ENCODE results near the gene MARCKS.

Gene MARCKS

GRCh38 chr6:113830140-113830539 is 27.0 kb upstream of the MARCKS start:
- no peak overlapping the region for H3K4me3 ChIP-seq (ENCODE audit: low read length)
- no peak for DNase-seq (ENCODE audit: low read depth)
- no peak for TF ChIP-seq CTCF (conservative IDR thresholded peaks at IDR 0.05; ENCODE audit: low read length)

- no peak overlapping the region for H3K4me3 ChIP-seq (ENCODE audit: low read length)
- peak; percentile 87 for DNase-seq (ENCODE audit: low read depth)
- no peak for TF ChIP-seq CTCF (conservative IDR thresholded peaks at IDR 0.05; ENCODE audit: low read length)
Observed at GRCh38 chr6:113833537-113833936, 23.6 kb upstream of the MARCKS start.

- TF ChIP-seq CTCF (conservative IDR thresholded peaks at IDR 0.05; ENCODE audit: low read length), result no peak
- peak; percentile 36 for DNase-seq (ENCODE audit: low read depth)
- H3K4me3 ChIP-seq (ENCODE audit: low read length), result no peak overlapping the region
Observed at GRCh38 chr6:113837170-113837569, 20.0 kb upstream of the MARCKS start.

GRCh38 chr6:113842165-113842564 is 15.0 kb upstream of the MARCKS start:
- TF ChIP-seq CTCF (conservative IDR thresholded peaks at IDR 0.05; ENCODE audit: low read length), result no peak
- no peak overlapping the region for H3K4me3 ChIP-seq (ENCODE audit: low read length)
- peak; percentile 88 for DNase-seq (ENCODE audit: low read depth)

GRCh38 chr6:113843500-113844073 is 13.6 kb upstream of the MARCKS start:
- no peak for DNase-seq (ENCODE audit: low read depth)
- H3K4me3 ChIP-seq (ENCODE audit: low read length), result no peak overlapping the region
- no peak for TF ChIP-seq CTCF (conservative IDR thresholded peaks at IDR 0.05; ENCODE audit: low read length)

GRCh38 chr6:113846577-113846976 is 10.6 kb upstream of the MARCKS start:
- DNase-seq (ENCODE audit: low read depth), result no peak
- no peak overlapping the region for H3K4me3 ChIP-seq (ENCODE audit: low read length)
- no peak for TF ChIP-seq CTCF (conservative IDR thresholded peaks at IDR 0.05; ENCODE audit: low read length)

GRCh38 chr6:113847447-113847846 is 9.7 kb upstream of the MARCKS start:
- no peak for TF ChIP-seq CTCF (conservative IDR thresholded peaks at IDR 0.05; ENCODE audit: low read length)
- no peak overlapping the region for H3K4me3 ChIP-seq (ENCODE audit: low read length)
- DNase-seq (ENCODE audit: low read depth), result peak; percentile 61
